Measurements from ENCODE around the gene MGST3.

The MGST3 gene

GRCh38 chr1:165645654-165646366 lies 14.8 kb downstream of the MGST3 start:
- H3K27ac ChIP-seq (ENCODE audit: low read depth, low read length), result no peak overlapping the region
- no peaks in the 10 kb centered on the region for H3K27me3 ChIP-seq (ENCODE audit: low read length)
- TF ChIP-seq EZH2phosphoT487 (conservative IDR thresholded peaks at IDR 0.05; ENCODE audit: low read length) (no peak), CTCF (IDR thresholded peaks at IDR 0.05; ENCODE audit: insufficient read depth, low read length, poor library complexity, severe bottlenecking) (no peak)
- H3K4me2 ChIP-seq (ENCODE audit: low read depth, low read length, poor library complexity, severe bottlenecking), result no peak overlapping the region
- H3K79me2 ChIP-seq (ENCODE audit: insufficient read depth, low read length), result no peaks in the 10 kb centered on the region
- H3K36me3 ChIP-seq (ENCODE audit: low read length), result no peaks in the 10 kb centered on the region
- no peaks in the 10 kb centered on the region for H4K20me1 ChIP-seq (ENCODE audit: low read depth, low read length)
- H3K9ac ChIP-seq (ENCODE audit: low read length), result no peak overlapping the region
- H3K9me2 ChIP-seq (replicated peaks; ENCODE audit: insufficient read depth, low read length), result no peaks in the 10 kb centered on the region
- H3K9me3 ChIP-seq (ENCODE audit: insufficient read depth, low read length), result no peaks in the 10 kb centered on the region
- no peaks in the 10 kb centered on the region for H3F3A ChIP-seq (ENCODE audit: insufficient read depth)
- no peak overlapping the region for H3K4me3 ChIP-seq (ENCODE audit: insufficient read depth, low read length, poor library complexity, severe bottlenecking)
- H2AFZ ChIP-seq (ENCODE audit: low read depth, low read length, severe bottlenecking), result no peak overlapping the region

DNA sequence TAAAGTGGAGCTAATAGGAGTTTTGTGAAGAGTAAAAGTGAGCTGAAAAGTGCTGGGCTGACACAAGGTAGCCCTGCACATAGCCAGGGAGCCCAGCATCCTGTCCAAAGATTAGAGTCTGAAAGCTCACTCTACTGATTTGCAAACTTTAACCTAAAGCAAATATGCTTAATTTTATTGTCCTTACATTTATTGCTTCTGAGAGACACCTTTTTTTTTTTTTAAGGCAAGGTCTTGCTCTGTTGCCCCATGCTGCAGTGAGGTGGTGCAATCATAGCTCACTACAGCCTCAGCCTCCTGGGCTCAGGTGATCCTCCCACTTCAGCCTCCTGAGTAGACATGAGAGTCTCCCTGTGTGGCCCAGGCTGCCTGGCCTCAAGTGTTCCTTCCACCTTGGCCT lies 16.5 kb downstream of the MGST3 start:
- no peak for TF ChIP-seq CTCF (IDR thresholded peaks at IDR 0.05; ENCODE audit: insufficient read depth, low read length, poor library complexity, severe bottlenecking)
- no peak for TF ChIP-seq EZH2phosphoT487 (conservative IDR thresholded peaks at IDR 0.05; ENCODE audit: low read length)
- H3K79me2 ChIP-seq (ENCODE audit: insufficient read depth, low read length), result no peaks in the 10 kb centered on the region

DNA sequence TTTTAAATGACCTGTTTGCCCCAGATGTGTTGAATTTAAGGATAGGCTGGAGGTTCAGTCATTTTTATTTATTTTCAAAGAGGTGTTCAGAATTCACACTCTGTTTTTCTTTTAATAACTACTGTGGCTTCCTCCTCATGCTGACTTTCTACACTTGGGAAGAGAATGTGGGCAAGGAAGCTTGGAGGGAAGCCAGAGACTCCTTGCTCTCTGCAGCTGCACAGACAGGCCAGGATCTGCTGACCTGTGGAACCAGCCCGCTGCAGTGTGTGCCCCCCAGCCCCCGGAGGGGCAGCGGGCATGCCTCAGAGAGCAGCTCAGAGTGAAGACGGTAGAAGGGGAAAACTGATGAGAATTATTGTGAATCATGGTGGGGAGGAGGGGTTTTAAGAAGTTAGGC lies 16.9 kb downstream of the MGST3 start:
- Histone ChIP-seq H3K9me2 (replicated peaks; ENCODE audit: insufficient read depth, low read length) (no peaks in the 10 kb centered on the region), H3K4me2 (ENCODE audit: low read depth, low read length, poor library complexity, severe bottlenecking) (no peak overlapping the region), H4K20me1 (ENCODE audit: low read depth, low read length) (no peaks in the 10 kb centered on the region), H3K27ac (ENCODE audit: low read depth, low read length) (no peak overlapping the region), H2AFZ (ENCODE audit: low read depth, low read length, severe bottlenecking) (no peak overlapping the region), H3K36me3 (ENCODE audit: low read length) (no peaks in the 10 kb centered on the region), H3K27me3 (ENCODE audit: low read length) (no peaks in the 10 kb centered on the region), H3K4me3 (ENCODE audit: insufficient read depth, low read length, poor library complexity, severe bottlenecking) (no peak overlapping the region), H3K9ac (ENCODE audit: low read length) (no peak overlapping the region), H3F3A (ENCODE audit: insufficient read depth) (no peaks in the 10 kb centered on the region), H3K9me3 (ENCODE audit: insufficient read depth, low read length) (no peaks in the 10 kb centered on the region), H3K79me2 (ENCODE audit: insufficient read depth, low read length) (no peaks in the 10 kb centered on the region)
- TF ChIP-seq CTCF (IDR thresholded peaks at IDR 0.05; ENCODE audit: insufficient read depth, low read length, poor library complexity, severe bottlenecking) (no peak), EZH2phosphoT487 (conservative IDR thresholded peaks at IDR 0.05; ENCODE audit: low read length) (no peak)

More for the DNA sequence above, 16.5 kb downstream of the MGST3 start:
- H3K9me2 ChIP-seq (replicated peaks; ENCODE audit: insufficient read depth, low read length), result no peaks in the 10 kb centered on the region
- no peaks in the 10 kb centered on the region for H3F3A ChIP-seq (ENCODE audit: insufficient read depth)
- no peak overlapping the region for H3K9ac ChIP-seq (ENCODE audit: low read length)
- no peaks in the 10 kb centered on the region for H3K27me3 ChIP-seq (ENCODE audit: low read length)
- no peak overlapping the region for H3K4me3 ChIP-seq (ENCODE audit: insufficient read depth, low read length, poor library complexity, severe bottlenecking)
- H4K20me1 ChIP-seq (ENCODE audit: low read depth, low read length), result no peaks in the 10 kb centered on the region
- H3K9me3 ChIP-seq (ENCODE audit: insufficient read depth, low read length), result no peaks in the 10 kb centered on the region
- H3K27ac ChIP-seq (ENCODE audit: low read depth, low read length), result no peak overlapping the region
- no peak overlapping the region for H3K4me2 ChIP-seq (ENCODE audit: low read depth, low read length, poor library complexity, severe bottlenecking)
- no peaks in the 10 kb centered on the region for H3K36me3 ChIP-seq (ENCODE audit: low read length)
- no peak overlapping the region for H2AFZ ChIP-seq (ENCODE audit: low read depth, low read length, severe bottlenecking)
